HK-2 (cell line): ENCODE measurements around the gene ASGR2.
A peak's percentile ranks its signal among the peaks of the same experiment; 100 is the strongest.

ENCODE experiments used
- DNase-seq: peaks from one replicate; pipeline ENCODE4 v3.0.0-alpha.2; 2018; ENCODE audit not compliant: unreplicated experiment

ASGR2 gene

DNA sequence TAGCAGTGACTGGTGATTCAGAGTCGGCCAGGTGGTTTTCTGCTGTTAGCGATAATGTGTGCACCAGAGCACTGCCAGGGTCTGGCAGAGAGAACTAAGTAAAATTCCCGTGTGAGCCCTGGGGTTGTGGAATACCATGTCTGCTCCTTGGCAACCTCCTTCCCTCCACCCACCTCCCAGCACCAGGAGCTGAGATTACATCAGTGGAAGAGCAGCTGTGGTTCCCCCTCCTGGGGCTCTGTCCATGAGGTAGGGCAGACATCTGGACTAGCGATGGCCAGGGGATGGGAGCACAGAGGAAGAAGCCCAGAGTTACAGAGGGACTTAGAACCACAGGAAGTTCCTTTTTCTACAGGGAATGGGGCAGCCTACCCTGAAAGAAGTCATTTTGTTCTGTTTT lies 50.4 kb downstream of the ASGR2 start:
- DNase-seq = no peak

DNA sequence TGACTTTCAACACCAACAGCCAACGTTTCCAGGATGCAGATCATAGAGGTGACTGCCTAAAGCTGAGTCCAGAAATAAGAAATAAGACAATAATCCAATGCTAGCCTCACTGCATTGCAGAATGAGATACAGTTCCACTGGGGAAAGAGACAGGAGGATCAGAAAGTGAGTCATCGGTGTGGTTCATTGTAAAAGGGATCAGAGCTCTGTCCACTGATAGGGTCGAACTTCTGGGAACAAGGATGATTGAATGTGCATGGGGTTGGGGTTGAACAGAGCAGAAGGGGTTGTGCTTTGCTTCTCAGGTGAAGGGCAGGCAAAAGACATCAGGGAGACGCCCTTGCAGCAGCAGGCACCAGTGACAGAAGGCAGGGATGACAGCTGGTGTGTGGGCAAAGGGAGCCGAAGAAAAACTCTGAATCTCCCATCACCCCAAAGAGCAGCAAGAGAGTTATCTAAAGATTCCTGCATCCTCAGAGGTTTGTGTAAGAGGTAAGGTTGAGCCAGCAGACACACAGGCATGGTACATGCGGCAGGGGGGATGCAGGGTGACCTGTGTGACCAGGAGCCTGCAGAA lies 51.0 kb downstream of the ASGR2 start:
- DNase-seq = no peak

DNA sequence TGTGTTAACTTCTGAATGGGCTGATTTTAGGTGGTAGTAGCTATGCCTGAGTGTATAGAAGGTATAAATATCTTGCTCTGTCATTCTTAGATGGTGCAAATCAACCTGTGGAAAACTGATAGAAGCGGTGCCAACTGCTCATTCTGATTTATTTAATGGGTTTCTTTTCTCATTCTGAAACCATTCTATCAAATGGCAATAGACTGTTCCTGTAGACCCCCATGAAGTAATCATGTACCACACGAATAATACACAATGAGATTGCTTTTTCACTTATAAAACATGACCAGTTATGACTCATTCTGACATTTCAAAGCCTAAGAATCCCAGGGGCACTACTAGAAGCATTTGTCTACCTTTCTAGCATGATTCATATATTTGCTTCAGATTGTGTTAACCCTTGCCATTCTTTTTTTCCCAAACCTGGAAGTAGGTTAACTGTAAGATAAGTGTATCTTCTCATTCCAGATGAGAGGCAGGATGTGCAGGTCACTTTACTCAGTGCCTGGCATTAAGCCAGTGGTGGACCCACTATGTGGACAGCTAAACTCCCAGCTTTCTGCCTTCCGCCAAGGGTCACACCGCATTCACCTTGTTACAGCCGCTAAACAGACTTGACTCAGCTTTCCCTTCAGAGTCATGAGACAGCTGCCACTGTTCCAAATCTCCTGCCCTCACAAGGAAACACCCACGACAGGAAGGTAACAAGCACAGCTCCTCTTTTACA lies 54.3 kb downstream of the ASGR2 start:
- DNase-seq = peak; percentile 81

DNA sequence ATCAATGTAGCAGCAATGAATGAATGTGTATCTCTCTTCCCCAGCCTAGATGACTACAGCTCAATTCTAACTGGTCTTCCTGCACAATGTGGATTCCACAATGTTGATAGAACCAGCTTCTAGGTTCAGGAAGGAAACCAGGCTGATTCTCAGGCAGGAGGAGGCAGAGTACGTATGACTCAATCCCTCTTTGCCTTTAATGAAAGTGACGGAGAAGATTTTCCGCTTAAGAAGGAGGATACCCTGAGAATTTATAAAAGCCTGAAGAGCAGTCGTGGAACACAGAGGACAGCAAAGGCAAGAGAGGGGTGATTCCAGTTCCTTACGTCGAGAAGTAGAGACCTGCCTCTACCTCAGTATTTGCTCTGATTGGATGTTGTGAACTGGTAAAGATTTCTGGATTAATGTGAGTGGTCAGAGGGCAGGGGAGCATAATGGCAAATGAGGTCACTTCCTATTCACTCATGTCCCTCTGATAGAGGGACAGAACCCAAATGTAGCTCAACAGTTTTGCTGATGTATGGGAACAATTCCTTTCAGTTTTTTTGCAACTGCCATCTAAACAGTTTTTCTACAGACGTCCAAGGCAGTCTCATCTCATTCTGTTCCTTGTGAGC lies 55.7 kb downstream of the ASGR2 start:
- DNase-seq = no peak

DNA sequence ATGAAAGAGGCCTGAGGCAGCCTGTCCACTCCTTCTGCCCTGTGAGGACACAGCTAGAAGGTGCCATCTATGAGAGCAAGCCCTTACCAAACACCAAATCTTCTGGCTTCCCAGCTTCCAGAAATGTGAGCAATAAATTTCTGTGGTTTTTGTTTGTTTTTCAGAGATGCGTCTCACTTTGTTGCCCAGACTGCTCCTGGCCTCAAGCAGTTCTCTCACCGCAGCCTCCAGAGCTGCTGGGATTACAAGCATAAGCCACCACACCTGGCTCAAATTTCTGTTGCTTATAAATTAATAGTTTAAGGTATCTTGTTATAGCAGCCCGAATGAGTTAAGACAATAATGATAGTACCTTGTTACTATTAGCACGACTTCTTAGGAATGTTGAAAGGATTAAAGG lies 58.2 kb downstream of the ASGR2 start:
- no peak for DNase-seq
